Stimulated activated CD4-positive, alpha-beta T cell treated with anti-CD3 and anti-CD28 coated beads, Interleukin-15, amount 100 ng/mL, for 1 hour (primary cell): ENCODE measurements around the gene CERS1.
"Not testable (repeated sequence)": the region's sequence is repeated elsewhere in the genome, so short reads cannot be mapped to it uniquely, and the experiment has no call there.

Experiments
- DNase-seq, 2 donors: peaks; one replicate each; pipeline ENCODE4 v3.0.0-alpha.2; 2020; ENCODE audit warnings: low read depth in 1 of 2, low spot score in 1 of 2

Gene CERS1

DNA sequence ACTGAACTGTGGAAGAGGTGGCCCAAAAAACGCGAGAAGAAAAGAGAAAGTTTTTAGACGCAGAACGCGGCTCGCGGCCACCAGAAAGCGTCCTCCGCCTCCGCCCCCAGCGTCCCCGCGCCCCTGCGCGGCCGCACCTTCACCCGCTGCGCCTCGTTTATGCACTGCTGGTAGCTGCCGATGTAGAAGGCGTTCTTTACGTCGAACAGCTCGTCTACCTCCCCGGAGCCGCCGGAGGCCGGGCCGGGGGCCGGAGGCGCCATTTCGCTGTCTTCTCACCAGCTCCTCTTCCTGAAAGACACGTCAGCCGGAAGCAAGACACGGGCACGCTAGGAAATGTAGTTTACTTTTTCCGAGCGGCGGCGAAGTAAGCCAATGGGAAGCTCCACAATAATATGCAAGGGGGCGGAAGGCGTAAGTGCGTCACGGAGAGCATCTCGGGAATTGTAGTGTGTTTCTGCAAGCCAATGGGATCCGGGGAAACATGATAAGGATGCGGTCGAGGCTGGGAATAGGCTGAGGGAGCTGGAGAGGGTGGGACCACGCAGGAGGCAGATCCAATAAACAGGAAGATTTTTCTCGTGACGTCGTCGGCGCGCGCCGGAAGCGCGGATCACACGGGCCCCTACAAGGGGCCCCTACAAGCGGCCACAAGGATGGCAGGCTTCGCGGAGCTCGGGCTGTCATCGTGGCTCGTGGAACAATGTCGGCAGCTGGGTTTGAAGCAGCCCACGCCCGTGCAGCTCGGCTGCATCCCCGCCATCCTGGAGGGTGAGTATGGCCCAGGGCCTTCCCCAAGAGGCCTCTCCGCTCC is 23.3 kb upstream of the CERS1 start, which contains the start of the genes COPE and DDX49:
TSS of gene COPE (minus strand) at position 302 of the 814 bp plus-strand sequence. CDS start at position 263, 39 bp downstream.
TSS of gene DDX49 (plus strand) at position 630 of the 814 bp plus-strand sequence. CDS start at position 657, 27 bp downstream.
- DNase-seq, result peak; percentile 90 to 94

DNA sequence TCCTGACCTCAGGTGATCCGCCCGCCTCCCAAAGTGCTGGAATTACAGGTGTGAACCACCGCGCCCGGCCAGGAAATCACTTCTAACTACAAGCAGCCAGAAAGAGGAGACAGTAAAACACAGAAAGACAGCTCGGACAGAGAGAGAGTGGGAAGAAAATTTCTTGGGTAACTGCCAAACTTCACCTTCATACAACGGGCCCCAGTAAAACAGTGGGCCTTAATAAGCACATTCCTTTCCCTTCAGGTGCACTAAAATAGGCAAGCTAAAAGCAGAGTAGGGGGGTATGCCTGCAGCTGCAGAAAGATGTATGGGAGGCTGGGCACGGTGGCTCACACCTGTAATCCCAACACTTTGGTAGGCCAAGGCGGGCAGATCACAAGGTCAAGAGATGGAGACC is 21.6 kb upstream of the CERS1 start:
- not testable (repeated sequence) for DNase-seq

DNA sequence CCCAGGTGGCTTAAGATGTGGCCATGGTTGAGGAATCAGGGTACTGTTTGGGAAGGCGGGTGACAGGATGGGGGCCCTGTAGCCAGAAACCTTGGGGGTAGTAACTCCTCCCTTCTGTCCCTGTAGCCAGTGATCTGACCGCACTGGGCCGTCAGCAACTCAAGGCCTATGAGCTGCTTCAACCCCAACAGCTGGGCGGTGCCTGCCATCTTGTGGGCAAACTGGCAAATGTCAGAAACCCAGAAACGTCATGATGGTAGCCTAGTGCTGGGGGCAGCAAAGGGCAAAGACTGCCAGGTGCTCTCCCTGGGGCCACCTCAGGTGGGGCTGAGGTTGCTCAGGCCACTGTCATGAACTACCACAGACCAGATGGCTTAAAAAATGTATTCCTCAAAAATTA is 19.7 kb upstream of the CERS1 start:
- DNase-seq, result no peak

DNA sequence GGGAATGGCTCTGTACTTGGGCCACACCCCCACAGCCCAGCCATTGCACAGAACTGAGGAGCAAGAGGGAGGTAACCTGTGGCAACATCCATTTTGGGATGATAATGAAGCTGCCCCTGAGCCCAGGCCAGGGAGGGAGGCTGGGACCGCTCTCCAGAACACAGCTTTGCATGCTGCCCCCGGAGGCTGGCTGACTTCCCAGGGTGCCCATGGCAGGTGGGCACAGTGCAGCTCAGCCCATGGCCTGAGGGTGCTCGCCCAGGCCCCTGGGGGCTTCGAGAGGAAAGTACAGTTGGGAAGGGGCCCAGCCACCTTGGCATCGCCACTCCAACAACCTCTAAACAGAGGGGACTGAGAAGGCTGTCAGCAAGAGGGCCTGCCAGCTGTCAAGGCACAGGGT is 17.5 kb upstream of the CERS1 start:
- no peak for DNase-seq

DNA sequence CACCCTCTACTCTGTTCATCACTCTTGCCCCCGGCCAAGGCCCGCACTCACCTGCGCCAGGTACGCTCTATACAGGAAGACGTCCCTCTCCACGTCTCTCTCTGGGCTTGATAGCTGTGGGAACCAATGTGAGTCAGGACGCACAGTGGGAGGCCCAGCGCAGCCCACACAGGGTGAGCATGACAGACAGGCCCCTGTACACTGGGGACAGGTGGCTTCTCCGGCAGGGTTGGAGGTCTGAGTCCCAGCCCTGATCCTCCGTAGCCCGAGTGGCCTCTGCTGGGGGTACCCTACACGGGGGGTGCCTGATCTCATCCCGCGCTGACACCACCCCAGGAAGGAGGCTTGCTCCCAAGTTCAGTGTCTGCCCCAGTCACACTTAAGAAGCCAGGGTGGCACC is 17.0 kb upstream of the CERS1 start:
- no peak for DNase-seq

GRCh38 chr19:18910801-18911436 is 15.0 kb upstream of the CERS1 start:
- no peak for DNase-seq

DNA sequence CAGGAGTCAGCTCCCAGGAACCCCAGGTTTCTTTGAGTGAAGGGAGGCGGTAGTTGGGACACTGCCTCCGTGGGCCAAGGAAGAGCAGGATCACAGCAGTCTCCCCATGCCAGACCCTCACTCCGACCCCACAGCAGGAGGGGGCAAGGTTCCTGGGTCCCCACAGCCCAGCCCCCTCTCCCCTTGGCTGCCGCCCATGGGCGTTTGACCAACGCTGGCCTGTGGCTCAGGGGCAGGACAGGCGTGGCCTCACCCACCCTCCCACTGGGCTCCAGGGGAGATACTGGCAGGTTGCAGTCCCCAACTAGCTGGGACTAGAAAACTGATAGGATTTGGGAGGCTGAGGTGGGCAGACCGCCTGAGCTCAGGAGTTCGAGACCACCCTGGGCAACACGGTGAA is 14.1 kb upstream of the CERS1 start:
- no peak for DNase-seq

GRCh38 chr19:18908917-18909619 is 13.1 kb upstream of the CERS1 start:
- no peak for DNase-seq

DNA sequence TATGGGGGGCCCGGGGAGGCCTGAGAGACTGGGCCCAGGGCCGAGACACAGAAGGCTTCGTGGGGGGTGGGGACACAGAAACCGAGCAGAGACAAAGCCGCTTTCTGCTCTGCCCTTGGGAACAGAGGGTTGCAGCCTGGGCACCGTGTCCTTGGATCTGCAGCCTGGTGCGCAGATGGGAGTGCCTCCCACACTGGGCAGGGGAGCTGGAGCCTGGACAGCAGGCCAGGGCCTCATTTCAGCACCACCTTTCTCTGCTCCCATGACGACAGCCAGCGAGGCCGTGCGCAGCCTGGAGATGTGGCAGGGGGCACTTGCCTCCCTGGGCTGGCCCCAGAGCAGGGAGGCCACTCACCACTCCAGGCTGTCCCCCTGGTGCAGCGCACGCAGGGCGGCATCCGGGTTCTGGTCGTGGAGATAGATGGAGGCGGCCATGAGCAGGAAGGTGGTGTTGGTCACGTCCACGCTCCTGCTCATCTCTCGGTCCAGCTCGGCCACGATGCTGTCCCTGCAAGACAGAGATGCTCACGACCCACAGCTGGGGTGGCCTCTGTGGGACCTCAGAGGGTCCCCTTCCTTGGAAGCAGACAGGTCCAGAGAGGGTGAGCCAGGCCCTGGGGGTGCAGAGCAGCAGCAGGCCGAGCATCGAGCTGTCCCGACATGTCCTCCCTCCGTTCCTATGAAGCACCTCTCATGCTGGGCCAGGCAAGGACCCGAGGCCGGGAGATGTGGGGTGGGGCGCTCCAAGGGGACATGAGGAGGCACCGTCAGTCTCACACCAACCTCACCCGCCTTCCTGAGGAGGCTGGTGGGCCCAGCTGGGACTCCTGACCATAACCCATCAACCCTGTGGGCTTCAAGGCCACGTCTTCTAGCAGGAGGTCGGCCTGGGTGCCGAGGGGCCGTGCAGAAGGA is 10.9 kb upstream of the CERS1 start:
- no peak for DNase-seq

- no peak for DNase-seq
Observed at GRCh38 chr19:18905513-18906236, 9.7 kb upstream of the CERS1 start.

DNA sequence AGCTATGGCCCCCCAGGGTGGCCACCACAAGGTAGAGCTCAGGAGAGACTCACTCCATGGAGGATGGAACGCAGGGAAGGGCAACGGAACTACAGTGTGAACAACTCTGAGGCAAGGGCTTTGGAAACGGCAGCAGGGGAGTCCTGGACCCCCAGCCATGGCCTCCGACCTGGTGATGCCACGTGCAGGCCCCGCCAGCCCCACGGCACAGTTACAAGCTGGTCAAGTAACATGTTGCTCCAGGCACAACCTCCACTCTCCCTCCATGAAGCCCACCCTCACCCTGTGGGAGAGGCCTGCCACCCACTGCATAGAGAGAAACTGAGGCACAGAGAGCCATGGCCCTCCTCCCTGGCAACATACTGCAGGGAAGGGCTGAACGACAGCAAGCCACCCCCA is 9.1 kb upstream of the CERS1 start:
- no peak for DNase-seq

- DNase-seq, result no peak
Observed at GRCh38 chr19:18904334-18905057, 8.5 kb upstream of the CERS1 start.

DNA sequence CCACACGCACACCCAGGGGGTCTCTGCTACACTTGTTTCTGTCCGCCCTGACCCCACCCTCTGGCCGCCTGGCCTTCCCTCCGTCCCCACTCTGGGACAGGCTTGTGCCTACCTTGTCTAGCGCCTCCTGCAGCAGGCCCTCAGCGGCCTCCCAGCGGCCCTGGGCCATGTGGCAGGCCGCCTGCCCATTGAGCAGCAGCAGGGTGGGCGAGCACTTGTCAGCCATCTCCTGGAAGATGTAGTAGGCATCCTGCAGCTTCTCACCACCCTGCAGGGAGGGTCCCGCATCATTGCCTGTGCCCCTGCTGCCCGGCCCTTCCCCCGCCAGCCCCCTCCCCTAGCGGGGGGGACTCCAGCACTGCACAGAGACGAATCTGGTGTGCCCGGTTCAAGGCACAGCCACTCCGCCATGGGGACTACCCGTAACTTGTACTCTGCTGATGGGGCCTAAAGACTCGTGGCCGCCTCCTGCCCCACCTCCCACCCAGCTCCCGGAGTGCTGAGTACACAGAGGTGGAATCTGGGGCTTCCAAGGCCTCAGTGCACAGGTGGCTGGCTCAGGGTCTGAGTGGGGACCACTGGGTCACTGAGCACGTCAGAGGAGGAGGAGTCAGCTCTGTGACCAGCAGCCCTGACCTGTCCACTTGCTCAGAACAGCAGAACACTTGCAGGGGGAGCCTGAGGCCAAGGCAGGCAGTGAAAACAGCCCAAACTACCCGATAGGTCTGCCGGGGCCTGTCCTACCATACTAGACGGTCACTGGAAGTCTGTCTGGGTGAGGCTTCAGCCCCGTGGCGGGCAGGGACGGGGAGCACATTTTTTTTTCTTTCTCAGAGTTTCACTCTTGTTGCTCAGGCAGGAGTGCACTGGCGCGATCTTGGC is 7.4 kb upstream of the CERS1 start:
- no peak for DNase-seq

GRCh38 chr19:18902519-18902918 is 6.6 kb upstream of the CERS1 start:
- not testable (repeated sequence) for DNase-seq

GRCh38 chr19:18901491-18901890 is 5.5 kb upstream of the CERS1 start:
- DNase-seq, result no peak

- DNase-seq, result no peak
Observed at GRCh38 chr19:18900700-18901481, 4.9 kb upstream of the CERS1 start.

DNA sequence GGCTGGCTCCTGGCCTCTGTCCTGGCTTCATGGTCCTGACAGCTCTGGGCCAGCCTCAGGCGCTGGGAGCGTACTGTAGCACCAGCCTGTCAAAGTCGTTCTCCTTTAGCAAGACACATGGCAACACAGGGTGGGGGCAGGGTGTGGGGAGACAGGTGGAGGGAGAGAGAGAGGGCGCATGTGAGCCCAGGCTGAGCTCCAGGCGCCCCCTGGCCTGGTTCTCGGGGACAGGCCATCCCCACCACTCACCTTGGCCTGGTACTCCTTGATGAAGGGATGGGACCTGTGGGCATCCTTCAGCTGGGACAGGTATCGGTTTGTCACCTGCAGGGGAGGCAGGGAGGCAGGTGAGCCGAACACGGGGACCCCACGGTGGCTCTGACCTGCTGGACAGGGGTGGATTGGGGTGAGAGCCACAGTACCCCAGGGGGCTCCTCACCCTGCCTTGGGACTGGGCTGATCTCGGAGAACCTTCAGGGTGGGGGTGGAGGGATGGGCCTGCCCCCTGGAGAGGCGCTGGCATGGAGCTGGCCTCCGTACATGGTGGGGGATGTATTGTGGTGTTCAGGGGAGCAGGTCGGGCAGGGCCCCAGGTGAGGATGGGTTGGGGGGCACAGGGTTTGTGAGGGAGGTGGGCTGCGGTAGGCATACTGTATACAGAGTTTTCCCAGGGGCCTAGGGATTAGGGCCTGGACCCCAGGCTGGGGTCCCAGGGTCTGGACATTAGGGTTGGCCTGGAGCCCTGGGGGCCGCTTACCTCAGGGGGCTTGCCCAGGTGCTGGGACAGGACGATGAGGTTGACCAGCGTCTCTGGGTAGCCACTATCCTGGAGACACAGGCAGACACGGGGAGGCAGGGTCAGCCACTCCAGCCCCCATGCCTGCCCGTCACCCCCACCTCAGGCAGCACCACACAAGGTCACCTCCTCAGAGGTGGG is 3.9 kb upstream of the CERS1 start:
- DNase-seq, result no peak
